ENCODE data around the gene TTC34. TPM values are rescaled to one million over a fixed set of nuclear protein-coding genes. Genes with fewer than 3 reads are reported as not detected.

TTC34 gene
- polyA plus RNA-seq, 3 donors = 0.03 to 1.00 TPM; not detected in 1

GRCh38 chr1:2840036-2840809 lies 38.7 kb upstream of the TTC34 start:
- Histone ChIP-seq H3K4me2 (replicated peaks; ENCODE audit: extremely low read depth, low read length, poor library complexity, severe bottlenecking) (no peak overlapping the region), H3K79me2 (ENCODE audit: insufficient read depth, low read length) (no peaks in the 10 kb centered on the region), H3K9me3 (replicated peaks in 1 of 2; ENCODE audit: control insufficient read depth in 1 of 2, insufficient read depth in 1 of 2, low read length in 2 of 2) (no peaks in the 10 kb centered on the region), H2AFZ (ENCODE audit: insufficient read depth, low read depth, low read length, poor library complexity, severe bottlenecking) (no peak overlapping the region), H4K20me1 (ENCODE audit: insufficient read depth, low read length) (no peaks in the 10 kb centered on the region), H3K9ac (ENCODE audit: insufficient read depth, low read length, poor library complexity, severe bottlenecking) (no peak overlapping the region), H3K27ac (ENCODE audit: low read depth in 1 of 2, low read length in 2 of 2) (no peak overlapping the region), H3K27me3 (ENCODE audit: control insufficient read depth in 2 of 2, insufficient read depth in 2 of 2, low read length in 2 of 2) (peaks cover 3 to 9% of the 10 kb centered on the region in 2 donors), H3K36me3 (replicated peaks in 1 of 2; ENCODE audit: control insufficient read depth in 1 of 2, insufficient read depth in 2 of 2, low read length in 2 of 2) (no peaks in the 10 kb centered on the region), H3K4me3 (replicated peaks in 1 of 3; ENCODE audit: low read depth in 2 of 3, low read length in 3 of 3) (no peak overlapping the region), H3K4me1 (ENCODE audit: control insufficient read depth in 1 of 2, insufficient read depth in 2 of 2, low read length in 2 of 2) (no peaks in the 10 kb centered on the region)
- Mint-ChIP-seq H3K27ac (peak overlapping the region in 2 of 7 donors; percentile 43 to 55), H3K4me3 (peak overlapping the region in 1 of 2 donors; percentile 7), H3K27me3 (ENCODE audit: low read depth in 3 of 3) (peaks cover 11 to 25% (median 14%) of the 10 kb centered on the region in 3 donors), H3K36me3 (no peaks in the 10 kb centered on the region), H3K9me3 (peaks cover 0 to 15% (median 7%) of the 10 kb centered on the region in 7 donors), H3K4me1 (peaks cover 9% of the 10 kb centered on the region)
- WGBS (ENCODE audit: insufficient coverage) = 5% methylated on average over 9 of the region's 16 CpGs
- intact Hi-C loops (cut with micrococcal nuclease) = no loop called here
- no peak for TF ChIP-seq CTCF (IDR thresholded peaks at IDR 0.05)
- DNase-seq = no peak

GRCh38 chr1:2837823-2838222 lies 36.3 kb upstream of the TTC34 start:
- no peak overlapping the region for H3K9ac ChIP-seq (ENCODE audit: insufficient read depth, low read length, poor library complexity, severe bottlenecking)
- H3K27me3 ChIP-seq (ENCODE audit: control insufficient read depth in 2 of 2, insufficient read depth in 2 of 2, low read length in 2 of 2) = peaks cover 3 to 9% of the 10 kb centered on the region in 2 donors
- peak overlapping the region in 1 of 7 donors; percentile 46 for H3K27ac Mint-ChIP-seq
- H2AFZ ChIP-seq (ENCODE audit: insufficient read depth, low read depth, low read length, poor library complexity, severe bottlenecking) = no peak overlapping the region
- H3K4me2 ChIP-seq (replicated peaks; ENCODE audit: extremely low read depth, low read length, poor library complexity, severe bottlenecking) = no peak overlapping the region
- 91% methylated on average over 12 of the region's 12 CpGs for WGBS (ENCODE audit: insufficient coverage)
- H3K36me3 ChIP-seq (replicated peaks in 1 of 2; ENCODE audit: control insufficient read depth in 1 of 2, insufficient read depth in 2 of 2, low read length in 2 of 2) = no peaks in the 10 kb centered on the region
- peaks cover 9% of the 10 kb centered on the region for H3K4me1 Mint-ChIP-seq
- peaks cover 11 to 25% (median 12%) of the 10 kb centered on the region in 3 donors for H3K27me3 Mint-ChIP-seq (ENCODE audit: low read depth in 3 of 3)
- no peaks in the 10 kb centered on the region for H3K36me3 Mint-ChIP-seq
- no peaks in the 10 kb centered on the region for H3K79me2 ChIP-seq (ENCODE audit: insufficient read depth, low read length)
- H3K4me1 ChIP-seq (ENCODE audit: control insufficient read depth in 1 of 2, insufficient read depth in 2 of 2, low read length in 2 of 2) = no peaks in the 10 kb centered on the region
- no peak for DNase-seq
- no peaks in the 10 kb centered on the region for H4K20me1 ChIP-seq (ENCODE audit: insufficient read depth, low read length)
- no peak overlapping the region for H3K27ac ChIP-seq (ENCODE audit: low read depth in 1 of 2, low read length in 2 of 2)
- no peak for TF ChIP-seq CTCF (IDR thresholded peaks at IDR 0.05)
- H3K4me3 Mint-ChIP-seq = no peak overlapping the region
- no peak overlapping the region for H3K4me3 ChIP-seq (replicated peaks in 1 of 3; ENCODE audit: low read depth in 2 of 3, low read length in 3 of 3)
- no peaks in the 10 kb centered on the region for H3K9me3 ChIP-seq (replicated peaks in 1 of 2; ENCODE audit: control insufficient read depth in 1 of 2, insufficient read depth in 1 of 2, low read length in 2 of 2)
- intact Hi-C loops (cut with micrococcal nuclease) = no loop called here
- H3K9me3 Mint-ChIP-seq = peaks cover 0 to 6% (median 4%) of the 10 kb centered on the region in 7 donors
